Uterus (tissue), 2 donors: Measurements from ENCODE around the gene DLD.

Experiments
- POLR2A ChIP-seq, 2 donors: fragments of 450-650 bp; IDR thresholded peaks; one replicate each; pipeline ENCODE4 v1.6.1; 2016; ENCODE audit warnings: antibody characterized with exemption in 2 of 2, mild to moderate bottlenecking in 1 of 2, moderate library complexity in 1 of 2
- TF ChIP-seq, protein P1 (sequence below), 4 experiments: fragments of 200-600 bp in 2 of 4; fragments of 450-650 bp in 2 of 4; sonication (generic) in 2 of 4; IDR thresholded peaks; one replicate each; pipeline ENCODE4 v1.5.1; 2016 to 2019; ENCODE audit warnings: antibody characterized with exemption in 4 of 4, mild to moderate bottlenecking in 2 of 4, moderate library complexity in 1 of 4

DNA sequence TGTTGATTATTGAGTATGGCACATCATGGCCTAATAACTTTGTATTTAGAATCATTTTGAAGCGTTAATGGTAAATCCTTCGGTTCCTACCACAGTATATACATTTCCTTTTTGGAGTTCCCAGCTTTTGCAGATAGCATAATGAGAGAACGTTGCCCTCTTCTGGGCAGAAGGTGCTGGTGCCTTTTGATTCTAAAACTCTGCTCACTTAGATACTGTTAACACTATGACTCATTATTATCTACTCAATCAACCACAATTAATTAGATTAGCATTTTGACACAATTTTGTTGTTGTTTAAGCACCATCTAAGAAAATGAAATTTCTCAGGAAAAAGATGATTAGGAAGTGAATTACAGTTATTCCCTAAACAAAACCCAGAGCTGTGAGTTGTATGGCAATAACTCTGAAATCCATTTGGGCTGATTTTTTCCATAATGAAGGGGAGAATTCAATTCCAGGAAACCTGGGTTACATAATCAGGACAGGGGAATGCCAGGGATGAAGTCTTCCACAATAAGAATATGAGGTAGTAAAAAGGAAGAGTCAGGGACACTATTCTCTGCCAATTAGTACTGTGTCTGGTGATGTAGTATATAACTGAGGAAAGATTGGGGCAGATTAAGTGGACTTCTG is 11.5 kb upstream of the DLD start:
- TF ChIP-seq, protein P1, sequence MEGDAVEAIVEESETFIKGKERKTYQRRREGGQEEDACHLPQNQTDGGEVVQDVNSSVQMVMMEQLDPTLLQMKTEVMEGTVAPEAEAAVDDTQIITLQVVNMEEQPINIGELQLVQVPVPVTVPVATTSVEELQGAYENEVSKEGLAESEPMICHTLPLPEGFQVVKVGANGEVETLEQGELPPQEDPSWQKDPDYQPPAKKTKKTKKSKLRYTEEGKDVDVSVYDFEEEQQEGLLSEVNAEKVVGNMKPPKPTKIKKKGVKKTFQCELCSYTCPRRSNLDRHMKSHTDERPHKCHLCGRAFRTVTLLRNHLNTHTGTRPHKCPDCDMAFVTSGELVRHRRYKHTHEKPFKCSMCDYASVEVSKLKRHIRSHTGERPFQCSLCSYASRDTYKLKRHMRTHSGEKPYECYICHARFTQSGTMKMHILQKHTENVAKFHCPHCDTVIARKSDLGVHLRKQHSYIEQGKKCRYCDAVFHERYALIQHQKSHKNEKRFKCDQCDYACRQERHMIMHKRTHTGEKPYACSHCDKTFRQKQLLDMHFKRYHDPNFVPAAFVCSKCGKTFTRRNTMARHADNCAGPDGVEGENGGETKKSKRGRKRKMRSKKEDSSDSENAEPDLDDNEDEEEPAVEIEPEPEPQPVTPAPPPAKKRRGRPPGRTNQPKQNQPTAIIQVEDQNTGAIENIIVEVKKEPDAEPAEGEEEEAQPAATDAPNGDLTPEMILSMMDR (IDR thresholded peaks at IDR 0.05) = peak; percentile 59 to 76 (median 60)
- no peak for TF ChIP-seq POLR2A (IDR thresholded peaks at IDR 0.05)
